ENCODE measurements around the gene SPINK14. TPM values are rescaled to one million over a fixed set of nuclear protein-coding genes. Genes with fewer than 3 reads are reported as not detected.

Gene SPINK14
- polyA plus RNA-seq, 1 donor from 2014 or later, result not detected

GRCh38 chr5:148214665-148215185, 46.4 kb downstream of the SPINK14 start:
- Histone ChIP-seq H3K27me3 (ENCODE audit: insufficient read depth, low read depth, low read length) (no peaks in the 10 kb centered on the region), H3F3A (ENCODE audit: insufficient read depth, low read length, poor library complexity, severe bottlenecking) (no peaks in the 10 kb centered on the region), H3K9me2 (ENCODE audit: insufficient read depth, low read length) (no peaks in the 10 kb centered on the region), H3K36me3 (ENCODE audit: insufficient read depth, low read length) (no peaks in the 10 kb centered on the region), H4K20me1 (ENCODE audit: insufficient read depth) (no peaks in the 10 kb centered on the region), H3K79me2 (replicated peaks; ENCODE audit: insufficient read depth, low read length) (no peaks in the 10 kb centered on the region), H3K9me3 (ENCODE audit: low read length) (no peaks in the 10 kb centered on the region), H3K4me2 (ENCODE audit: low read length) (no peak overlapping the region), H3K27ac (ENCODE audit: low read length) (no peak overlapping the region), H3K4me3 (ENCODE audit: low read length) (no peak overlapping the region), H3K9ac (ENCODE audit: low read length) (no peak overlapping the region), H2AFZ (ENCODE audit: low read depth, low read length) (no peak overlapping the region)
- no peak for TF ChIP-seq CTCF (IDR thresholded peaks at IDR 0.05; ENCODE audit: poor library complexity, severe bottlenecking)
- no peak for TF ChIP-seq EZH2 (IDR thresholded peaks at IDR 0.05; ENCODE audit: borderline replicate concordance, insufficient read depth, low read length, poor library complexity, severe bottlenecking)
- no peak for TF ChIP-seq SMC3 (conservative IDR thresholded peaks at IDR 0.05; ENCODE audit: poor library complexity)
- TF ChIP-seq MXI1 (conservative IDR thresholded peaks at IDR 0.05; ENCODE audit: poor library complexity, severe bottlenecking), result no peak
- TF ChIP-seq TAF1 (IDR thresholded peaks at IDR 0.05; ENCODE audit: low read depth), result no peak
- no peak for TF ChIP-seq RAD21 (conservative IDR thresholded peaks at IDR 0.05)
- TF ChIP-seq POLR2AphosphoS5 (IDR thresholded peaks at IDR 0.05), result no peak
- no peak for TF ChIP-seq REST (IDR thresholded peaks at IDR 0.05; ENCODE audit: borderline replicate concordance)
- no peak for TF ChIP-seq EP300 (conservative IDR thresholded peaks at IDR 0.05; ENCODE audit: poor library complexity, severe bottlenecking)

- TF ChIP-seq TAF1 (IDR thresholded peaks at IDR 0.05; ENCODE audit: low read depth) (no peak), POLR2AphosphoS5 (IDR thresholded peaks at IDR 0.05) (no peak), SMC3 (conservative IDR thresholded peaks at IDR 0.05; ENCODE audit: poor library complexity) (no peak), EP300 (conservative IDR thresholded peaks at IDR 0.05; ENCODE audit: poor library complexity, severe bottlenecking) (no peak), MXI1 (conservative IDR thresholded peaks at IDR 0.05; ENCODE audit: poor library complexity, severe bottlenecking) (no peak), EZH2 (IDR thresholded peaks at IDR 0.05; ENCODE audit: borderline replicate concordance, insufficient read depth, low read length, poor library complexity, severe bottlenecking) (no peak), CTCF (IDR thresholded peaks at IDR 0.05; ENCODE audit: poor library complexity, severe bottlenecking) (no peak), RAD21 (conservative IDR thresholded peaks at IDR 0.05) (no peak), REST (IDR thresholded peaks at IDR 0.05; ENCODE audit: borderline replicate concordance) (no peak)
- no peak overlapping the region for H3K4me3 ChIP-seq (ENCODE audit: low read length)
- H2AFZ ChIP-seq (ENCODE audit: low read depth, low read length), result no peak overlapping the region
- no peak overlapping the region for H3K27ac ChIP-seq (ENCODE audit: low read length)
- no peaks in the 10 kb centered on the region for H3K27me3 ChIP-seq (ENCODE audit: insufficient read depth, low read depth, low read length)
- H3K79me2 ChIP-seq (replicated peaks; ENCODE audit: insufficient read depth, low read length), result no peaks in the 10 kb centered on the region
- no peaks in the 10 kb centered on the region for H3K36me3 ChIP-seq (ENCODE audit: insufficient read depth, low read length)
- H3K9ac ChIP-seq (ENCODE audit: low read length), result no peak overlapping the region
- no peaks in the 10 kb centered on the region for H3K9me3 ChIP-seq (ENCODE audit: low read length)
- no peak overlapping the region for H3K4me2 ChIP-seq (ENCODE audit: low read length)
- no peaks in the 10 kb centered on the region for H3K9me2 ChIP-seq (ENCODE audit: insufficient read depth, low read length)
- no peaks in the 10 kb centered on the region for H4K20me1 ChIP-seq (ENCODE audit: insufficient read depth)
- H3F3A ChIP-seq (ENCODE audit: insufficient read depth, low read length, poor library complexity, severe bottlenecking), result no peaks in the 10 kb centered on the region
These were observed 53.2 kb downstream of the SPINK14 start for GRCh38 chr5:148221508-148221907.
